BE2C (cell line): ENCODE results near the gene GPR37L1.

ENCODE experiments used
- DNase-seq: peaks from one replicate; pipeline ENCODE4 v3.0.0-alpha.2; 2020
- H3K27me3 ChIP-seq: fragments of 250-450 bp; sonication (Bioruptor Pico); 2 replicates; pipeline ENCODE4 v1.5.1; 2020; ENCODE audit warnings: mild to moderate bottlenecking
- H3K36me3 ChIP-seq: fragments of 250-450 bp; sonication (Bioruptor Pico); 2 replicates; pipeline ENCODE4 v1.5.1; 2020; ENCODE audit warnings: mild to moderate bottlenecking
- H3K4me1 ChIP-seq: fragments of 250-450 bp; sonication (Bioruptor Pico); 2 replicates; pipeline ENCODE4 v1.5.1; 2020
- H3K4me3 ChIP-seq: 2 replicates; pipeline ENCODE4 v1.5.1; 2011; ENCODE audit warnings: low read depth, low read length
- H3K9me3 ChIP-seq: fragments of 250-450 bp; sonication (Bioruptor Pico); 2 replicates; pipeline ENCODE4 v1.5.1; 2020
- TF ChIP-seq, protein P1 (sequence below): IDR thresholded peaks from 2 replicates; pipeline ENCODE4 v1.5.1; 2012; ENCODE audit warnings: mild to moderate bottlenecking, low read depth, low read length

The GPR37L1 gene

DNA sequence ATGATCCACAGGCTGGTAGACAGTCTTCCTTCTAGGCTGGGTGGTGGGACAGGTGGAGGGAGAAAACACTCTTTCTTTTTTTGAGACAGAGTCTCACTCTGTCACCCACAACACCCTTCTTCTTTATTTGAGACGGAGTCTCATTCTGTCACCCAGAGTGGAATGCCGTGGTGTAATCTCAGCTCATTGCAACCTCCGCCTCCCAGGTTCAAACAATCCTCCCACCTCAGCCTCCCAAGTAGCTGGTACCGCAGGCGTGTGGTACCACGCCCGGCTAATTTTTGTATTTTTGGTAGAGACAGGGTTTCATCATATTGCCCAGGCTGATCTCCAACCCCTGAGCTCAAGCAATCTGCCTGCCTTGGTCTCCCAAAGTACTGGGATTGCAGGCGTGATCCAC lies 2.9 kb downstream of the GPR37L1 start:
- Histone ChIP-seq H3K4me1 (no peaks in the 10 kb centered on the region; the same call in 1 of the 2 replicates), H3K9me3 (no peaks in the 10 kb centered on the region)
- TF ChIP-seq, protein P1, sequence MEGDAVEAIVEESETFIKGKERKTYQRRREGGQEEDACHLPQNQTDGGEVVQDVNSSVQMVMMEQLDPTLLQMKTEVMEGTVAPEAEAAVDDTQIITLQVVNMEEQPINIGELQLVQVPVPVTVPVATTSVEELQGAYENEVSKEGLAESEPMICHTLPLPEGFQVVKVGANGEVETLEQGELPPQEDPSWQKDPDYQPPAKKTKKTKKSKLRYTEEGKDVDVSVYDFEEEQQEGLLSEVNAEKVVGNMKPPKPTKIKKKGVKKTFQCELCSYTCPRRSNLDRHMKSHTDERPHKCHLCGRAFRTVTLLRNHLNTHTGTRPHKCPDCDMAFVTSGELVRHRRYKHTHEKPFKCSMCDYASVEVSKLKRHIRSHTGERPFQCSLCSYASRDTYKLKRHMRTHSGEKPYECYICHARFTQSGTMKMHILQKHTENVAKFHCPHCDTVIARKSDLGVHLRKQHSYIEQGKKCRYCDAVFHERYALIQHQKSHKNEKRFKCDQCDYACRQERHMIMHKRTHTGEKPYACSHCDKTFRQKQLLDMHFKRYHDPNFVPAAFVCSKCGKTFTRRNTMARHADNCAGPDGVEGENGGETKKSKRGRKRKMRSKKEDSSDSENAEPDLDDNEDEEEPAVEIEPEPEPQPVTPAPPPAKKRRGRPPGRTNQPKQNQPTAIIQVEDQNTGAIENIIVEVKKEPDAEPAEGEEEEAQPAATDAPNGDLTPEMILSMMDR: no peak

DNA sequence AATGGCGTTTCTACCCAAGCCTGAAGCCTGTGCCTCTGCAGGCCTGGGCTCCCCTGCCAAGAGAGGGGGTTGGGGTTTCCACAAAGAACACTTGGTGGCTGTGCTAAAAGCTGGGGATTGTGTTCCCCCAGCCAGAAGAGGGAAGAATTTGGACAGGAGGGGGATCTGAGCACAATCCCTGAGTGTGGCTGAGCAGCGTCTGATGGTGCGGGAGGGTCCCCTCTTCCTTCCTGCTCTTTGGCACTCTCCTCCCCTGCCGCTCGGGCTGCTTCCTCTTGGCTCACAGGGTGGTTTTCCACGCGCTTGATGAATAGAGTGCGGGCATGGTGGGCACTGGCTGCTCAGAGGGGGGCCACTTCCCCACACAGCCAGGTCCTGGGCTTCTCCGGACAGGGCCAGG lies 3.7 kb downstream of the GPR37L1 start:
- TF ChIP-seq, protein P1: no peak
- no peaks in the 10 kb centered on the region for H3K36me3 ChIP-seq
- no peaks in the 10 kb centered on the region; the same call in 1 of the 2 replicates for H3K4me1 ChIP-seq
- H3K4me3 ChIP-seq: no peak overlapping the region
- no peaks in the 10 kb centered on the region for H3K27me3 ChIP-seq
- no peaks in the 10 kb centered on the region for H3K9me3 ChIP-seq
- DNase-seq: no peak

More for the DNA sequence above, 2.9 kb downstream of the GPR37L1 start:
- Histone ChIP-seq H3K4me3 (no peak overlapping the region), H3K36me3 (no peaks in the 10 kb centered on the region), H3K27me3 (no peaks in the 10 kb centered on the region)
- DNase-seq: no peak

DNA sequence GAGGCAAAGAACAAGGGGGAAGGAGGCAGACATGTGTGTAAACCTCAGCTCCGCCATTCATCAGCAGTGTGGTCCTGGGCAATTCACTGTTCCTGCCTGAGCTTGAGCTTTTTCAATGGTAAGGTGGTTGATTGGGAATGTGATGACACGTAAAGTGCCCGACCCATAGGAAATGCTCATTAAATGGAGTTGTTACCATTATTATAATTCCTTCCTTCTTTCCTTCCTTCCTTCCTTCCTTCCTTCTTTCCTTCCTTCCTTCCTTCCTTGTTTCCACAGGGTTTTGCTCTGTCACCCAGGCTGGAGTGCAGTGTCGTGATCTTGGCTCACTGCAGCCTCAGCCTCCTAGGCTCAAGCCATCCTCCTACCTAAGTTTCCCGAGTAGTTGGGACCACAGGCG lies 4.3 kb downstream of the GPR37L1 start:
- H3K4me1 ChIP-seq: no peaks in the 10 kb centered on the region; the same call in 1 of the 2 replicates
- DNase-seq: no peak
- H3K27me3 ChIP-seq: no peaks in the 10 kb centered on the region
- no peaks in the 10 kb centered on the region for H3K36me3 ChIP-seq
- H3K9me3 ChIP-seq: no peaks in the 10 kb centered on the region
- TF ChIP-seq, protein P1: no peak
- no peak overlapping the region for H3K4me3 ChIP-seq

DNA sequence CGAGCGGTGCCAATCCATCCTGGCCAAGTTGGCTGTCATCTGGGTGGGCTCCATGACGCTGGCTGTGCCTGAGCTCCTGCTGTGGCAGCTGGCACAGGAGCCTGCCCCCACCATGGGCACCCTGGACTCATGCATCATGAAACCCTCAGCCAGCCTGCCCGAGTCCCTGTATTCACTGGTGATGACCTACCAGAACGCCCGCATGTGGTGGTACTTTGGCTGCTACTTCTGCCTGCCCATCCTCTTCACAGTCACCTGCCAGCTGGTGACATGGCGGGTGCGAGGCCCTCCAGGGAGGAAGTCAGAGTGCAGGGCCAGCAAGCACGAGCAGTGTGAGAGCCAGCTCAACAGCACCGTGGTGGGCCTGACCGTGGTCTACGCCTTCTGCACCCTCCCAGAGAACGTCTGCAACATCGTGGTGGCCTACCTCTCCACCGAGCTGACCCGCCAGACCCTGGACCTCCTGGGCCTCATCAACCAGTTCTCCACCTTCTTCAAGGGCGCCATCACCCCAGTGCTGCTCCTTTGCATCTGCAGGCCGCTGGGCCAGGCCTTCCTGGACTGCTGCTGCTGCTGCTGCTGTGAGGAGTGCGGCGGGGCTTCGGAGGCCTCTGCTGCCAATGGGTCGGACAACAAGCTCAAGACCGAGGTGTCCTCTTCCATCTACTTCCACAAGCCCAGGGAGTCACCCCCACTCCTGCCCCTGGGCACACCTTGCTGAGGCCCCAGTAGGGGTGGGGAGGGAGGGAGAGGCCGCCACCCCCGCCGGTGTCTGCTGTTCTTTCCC lies 5.3 kb downstream of the GPR37L1 start:
- Histone ChIP-seq H3K4me1 (no peaks in the 10 kb centered on the region; the same call in 1 of the 2 replicates), H3K27me3 (no peaks in the 10 kb centered on the region), H3K36me3 (no peaks in the 10 kb centered on the region), H3K4me3 (no peak overlapping the region), H3K9me3 (no peaks in the 10 kb centered on the region)
- no peak for DNase-seq
- TF ChIP-seq, protein P1: no peak

DNA sequence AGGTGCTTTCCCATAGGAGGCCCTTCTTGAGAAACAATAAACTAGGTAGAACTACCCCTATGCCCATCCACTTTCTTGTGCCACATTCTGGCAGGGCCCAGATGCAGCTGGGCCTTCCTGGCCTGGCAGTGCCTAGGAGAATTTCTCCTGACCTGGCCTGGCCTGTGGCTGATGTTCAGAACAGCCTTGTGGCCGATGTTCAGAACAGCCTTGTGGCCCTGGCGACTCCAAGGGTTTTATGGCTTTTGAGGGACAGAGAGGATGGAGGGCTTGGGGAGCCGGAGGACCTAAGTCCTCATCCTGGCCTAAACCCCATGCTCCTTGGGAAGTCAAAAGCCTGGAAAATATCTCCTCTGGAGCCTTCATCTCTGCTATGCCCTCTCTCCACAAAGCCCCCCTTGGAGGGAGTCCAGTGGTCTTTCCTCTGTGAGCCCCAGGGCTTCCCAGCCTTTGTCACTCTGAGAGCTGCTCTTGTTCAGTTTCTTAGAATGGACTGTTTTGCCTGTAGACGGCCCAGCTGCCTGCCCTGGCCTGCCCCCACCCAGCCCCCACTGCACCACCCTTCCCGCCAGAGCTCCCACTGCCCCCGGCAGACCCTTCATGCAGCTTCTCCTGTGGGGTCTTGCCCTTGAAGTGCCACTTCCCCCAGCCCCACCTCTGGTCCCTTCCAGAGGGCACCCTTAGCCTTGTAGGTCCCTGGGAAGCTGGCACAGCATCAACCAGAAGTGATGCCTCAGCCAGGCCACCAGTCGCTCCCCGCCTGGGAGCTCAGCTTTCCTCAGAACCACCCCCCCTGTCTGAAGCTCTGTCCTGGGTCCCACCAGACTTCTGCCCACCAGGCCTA lies 7.0 kb downstream of the GPR37L1 start:
- Histone ChIP-seq H3K36me3 (no peaks in the 10 kb centered on the region; the same call in 1 of the 2 replicates), H3K9me3 (no peaks in the 10 kb centered on the region), H3K27me3 (no peaks in the 10 kb centered on the region), H3K4me3 (no peak overlapping the region), H3K4me1 (no peaks in the 10 kb centered on the region)
- TF ChIP-seq, protein P1: no peak
- no peak for DNase-seq
